ENCODE data around the gene INAVA. TPM values are rescaled to one million over a fixed set of nuclear protein-coding genes. Genes with fewer than 3 reads are reported as not detected.

INAVA gene
- total and polyA plus RNA-seq, 2 experiments from 2014 or later: 25.3 to 43.9 TPM

GRCh38 chr1:200846398-200846797 is 48.3 kb upstream of the INAVA start (continued):
- TF ChIP-seq ZNF331 (CRISPR knock-in tag; IDR thresholded peaks at IDR 0.05; ENCODE audit: low read depth) (no peak), POLR2AphosphoS5 (IDR thresholded peaks at IDR 0.05; ENCODE audit: low read depth) (no peak), EZH2phosphoT487 (IDR thresholded peaks at IDR 0.05; ENCODE audit: unreplicated experiment) (no peak), JUNB (IDR thresholded peaks at IDR 0.05; ENCODE audit: unreplicated experiment) (no peak), ZNF114 (CRISPR knock-in tag; IDR thresholded peaks at IDR 0.05) (no peak)

- Histone ChIP-seq H3K27ac (ENCODE audit: low read depth) (no peak overlapping the region), H3K27me3 (ENCODE audit: insufficient read depth) (no peaks in the 10 kb centered on the region), H3K9me2 (ENCODE audit: insufficient read depth) (no peaks in the 10 kb centered on the region), H2AFZ (no peak overlapping the region), H3K4me1 (ENCODE audit: insufficient read depth) (0 out of 2 replicates have a peak, but pooled peaks cover 5% of the 10 kb centered on the region), H3K4me3 (no peak overlapping the region), H3F3A (replicated peaks; ENCODE audit: low read depth) (no peaks in the 10 kb centered on the region), H3K4me2 (no peak overlapping the region), H3K36me3 (ENCODE audit: insufficient read depth) (peaks cover 27% of the 10 kb centered on the region), H4K20me1 (replicated peaks; ENCODE audit: insufficient read depth) (no peaks in the 10 kb centered on the region), H3K79me2 (replicated peaks; ENCODE audit: insufficient read depth) (no peaks in the 10 kb centered on the region)
- ATAC-seq (no peak), DNase-seq (ENCODE audit: low spot score) (no peak)
- Mint-ChIP-seq H3K4me3 (no peak overlapping the region), H3K27ac (no peak overlapping the region), H3K36me3 (ENCODE audit: low read depth) (peaks cover 31% of the 10 kb centered on the region), H3K9me3 (no peaks in the 10 kb centered on the region), H3K4me1 (peaks cover 8% of the 10 kb centered on the region; the same call in 2 of the 3 replicates), H3K27me3 (ENCODE audit: insufficient read depth, low read depth, poor library complexity) (no peaks in the 10 kb centered on the region)
- no peak for TF ChIP-seq STAT1 (IDR thresholded peaks at IDR 0.05; ENCODE audit: unreplicated experiment)
- TF ChIP-seq ZNF114 (CRISPR knock-in tag; IDR thresholded peaks at IDR 0.05): no peak
- no peak for TF ChIP-seq CTCF (conservative IDR thresholded peaks at IDR 0.05; ENCODE audit: low read depth in 2 of 2)
- TF ChIP-seq POLR2AphosphoS5 (IDR thresholded peaks at IDR 0.05; ENCODE audit: low read depth): no peak
- no peak for TF ChIP-seq ETS1 (IDR thresholded peaks at IDR 0.05)
- no peak for TF ChIP-seq CREB1 (CRISPR knock-in tag; IDR thresholded peaks at IDR 0.05; ENCODE audit: low read depth)
- no peak for TF ChIP-seq ZNF462 (CRISPR knock-in tag; IDR thresholded peaks at IDR 0.05)
- TF ChIP-seq EZH2 (IDR thresholded peaks at IDR 0.05; ENCODE audit: low read depth, unreplicated experiment): no peak
- TF ChIP-seq REST (IDR thresholded peaks at IDR 0.05; ENCODE audit: unreplicated experiment): no peak
- no peak for TF ChIP-seq EZH2phosphoT487 (IDR thresholded peaks at IDR 0.05; ENCODE audit: unreplicated experiment)
These were observed 45.3 kb upstream of the INAVA start for GRCh38 chr1:200849430-200849829.
